GM18519 (cell line): Measurements from ENCODE around the gene RNF144B.
"Not testable (repeated sequence)": the region's sequence is repeated elsewhere in the genome, so short reads cannot be mapped to it uniquely, and the experiment has no call there.

Experiments
- ATAC-seq: cut with Tn5 transposase; IDR thresholded peaks from one replicate; pipeline ENCODE4 v1.9.1; 2021; ENCODE audit warnings: mild to moderate bottlenecking, moderate library complexity; ENCODE audit not compliant: unreplicated experiment, low FRiP score

Gene RNF144B

DNA sequence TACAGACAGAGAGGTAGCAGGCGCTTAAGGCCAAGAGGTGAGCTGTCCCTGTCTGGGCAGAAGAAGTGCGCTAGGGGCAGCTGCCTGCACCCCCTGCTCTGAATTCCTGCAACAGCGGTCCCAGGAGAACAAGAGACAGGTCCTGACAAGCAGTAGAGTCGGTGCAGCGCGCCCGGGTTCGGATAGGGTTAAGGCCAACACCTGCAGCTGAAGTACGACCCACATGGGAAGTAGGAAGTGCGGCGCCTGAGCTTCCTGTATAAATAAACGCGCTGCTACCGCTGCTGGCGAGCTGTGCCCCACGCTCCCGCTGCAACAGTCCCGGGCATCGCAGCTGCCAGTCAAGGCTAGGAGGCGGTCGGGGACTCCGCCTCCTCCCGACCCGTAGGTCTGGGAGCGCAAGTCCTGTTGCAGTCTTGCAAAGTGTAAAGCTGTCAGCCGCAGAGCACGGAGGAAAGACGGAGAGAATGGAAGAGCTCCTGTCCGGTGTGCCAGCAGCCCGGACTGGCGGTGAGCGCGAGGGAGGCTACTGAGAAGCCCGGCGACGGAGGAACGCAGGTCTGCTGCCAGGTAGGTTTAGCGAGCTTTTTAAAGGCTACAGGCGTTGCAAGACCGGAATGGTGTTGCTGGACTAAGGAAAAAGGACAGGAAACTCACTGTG lies at the start of gene RNF144B:
RNF144B (plus strand) TSS at position 290 of the 661 bp plus-strand sequence. CDS start 12,185 bp downstream, outside the sequence.
- peak; percentile 63 for ATAC-seq

DNA sequence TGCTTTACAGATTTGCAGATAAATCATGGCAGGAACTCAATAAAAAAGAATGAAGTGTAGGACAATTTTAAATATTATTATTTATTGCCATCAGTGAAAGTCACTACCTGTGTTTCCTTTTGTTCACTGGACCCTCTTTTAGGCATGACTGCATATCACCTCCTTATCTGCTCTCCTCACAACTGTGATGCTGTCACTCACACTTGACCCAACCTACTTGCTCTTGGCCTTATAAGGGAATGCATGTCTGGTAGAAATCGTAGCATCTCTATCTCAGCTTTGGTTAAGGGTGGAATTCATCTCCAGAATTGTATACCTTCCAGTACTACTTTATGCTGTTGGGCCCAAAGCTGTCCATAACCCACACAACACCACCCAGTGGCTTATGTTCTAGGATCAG lies 47.6 kb upstream of the RNF144B start:
- no peak for ATAC-seq

DNA sequence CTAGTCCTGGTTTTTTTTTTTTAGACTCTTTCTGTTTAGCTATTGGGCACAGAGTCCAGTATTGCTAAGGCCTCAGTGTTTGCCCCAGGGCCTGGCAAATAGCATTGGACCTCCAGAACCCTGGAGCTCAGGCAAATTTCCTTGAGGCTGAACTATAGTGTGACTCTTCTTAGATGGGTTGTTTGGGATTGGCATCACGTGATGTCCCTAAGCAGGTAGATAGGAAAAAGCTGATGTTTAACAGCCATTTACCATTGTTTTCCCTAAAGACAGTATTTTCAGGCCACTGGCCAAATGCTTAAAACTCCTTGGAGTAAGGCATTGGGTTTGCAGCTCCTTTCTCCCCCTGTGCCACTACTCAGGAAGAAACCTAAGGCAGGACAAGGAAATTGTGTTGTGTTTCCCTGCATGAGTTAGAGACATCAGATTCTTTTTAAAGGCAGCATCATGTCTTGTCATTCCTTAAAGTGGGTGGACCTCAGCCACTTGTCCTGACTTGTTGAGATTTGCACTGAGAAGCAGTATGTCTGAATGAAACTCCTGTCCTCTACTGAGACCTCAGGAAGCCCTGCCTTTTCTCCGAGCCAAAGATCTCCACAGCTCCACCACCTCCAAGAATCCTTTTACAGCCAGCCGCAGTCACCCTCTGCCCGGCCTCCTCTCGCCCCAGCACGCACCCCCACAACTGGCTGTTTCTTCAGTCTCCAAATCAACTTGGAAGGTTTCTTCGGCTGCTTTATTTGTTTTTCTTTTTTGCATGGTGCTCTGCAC lies 46.2 kb upstream of the RNF144B start:
- no peak for ATAC-seq

DNA sequence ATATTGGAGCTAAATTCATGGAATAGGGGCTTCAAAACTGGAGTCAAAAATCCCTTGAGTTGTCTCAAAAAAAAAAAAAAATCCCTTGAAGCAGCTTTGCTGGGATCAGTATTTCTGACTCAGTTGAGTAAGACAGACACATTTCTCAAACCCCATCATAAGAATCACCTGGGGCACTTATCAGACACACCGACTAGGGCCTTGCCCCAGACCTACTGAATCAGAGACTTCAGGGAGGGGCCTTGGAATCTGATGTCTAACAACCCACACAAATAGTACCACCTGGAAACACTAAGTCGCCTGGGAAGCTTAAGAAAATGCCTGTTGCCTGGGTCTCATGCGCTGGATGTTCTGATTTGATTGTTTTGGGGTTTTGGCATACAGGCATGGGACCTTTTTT lies 44.9 kb upstream of the RNF144B start:
- ATAC-seq, result no peak

DNA sequence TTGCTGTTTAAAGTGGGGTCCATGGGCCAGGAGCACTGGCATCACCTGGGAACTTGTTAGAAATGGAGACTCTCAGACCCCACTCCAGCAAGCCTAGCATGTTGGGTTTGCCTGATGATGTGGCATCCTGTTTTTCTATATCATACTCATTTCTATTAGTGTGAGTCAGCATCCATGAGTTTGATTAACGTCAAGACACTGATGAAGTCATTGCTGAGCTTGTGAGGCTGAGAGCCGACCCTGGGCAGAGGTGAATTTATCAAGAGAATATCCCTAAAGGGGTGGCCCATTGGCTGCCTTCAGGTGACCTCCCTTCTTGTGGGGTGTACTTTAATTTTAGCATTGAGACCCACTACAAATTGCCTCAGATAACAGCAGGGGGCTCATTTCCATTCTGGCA lies 43.4 kb upstream of the RNF144B start:
- no peak for ATAC-seq

DNA sequence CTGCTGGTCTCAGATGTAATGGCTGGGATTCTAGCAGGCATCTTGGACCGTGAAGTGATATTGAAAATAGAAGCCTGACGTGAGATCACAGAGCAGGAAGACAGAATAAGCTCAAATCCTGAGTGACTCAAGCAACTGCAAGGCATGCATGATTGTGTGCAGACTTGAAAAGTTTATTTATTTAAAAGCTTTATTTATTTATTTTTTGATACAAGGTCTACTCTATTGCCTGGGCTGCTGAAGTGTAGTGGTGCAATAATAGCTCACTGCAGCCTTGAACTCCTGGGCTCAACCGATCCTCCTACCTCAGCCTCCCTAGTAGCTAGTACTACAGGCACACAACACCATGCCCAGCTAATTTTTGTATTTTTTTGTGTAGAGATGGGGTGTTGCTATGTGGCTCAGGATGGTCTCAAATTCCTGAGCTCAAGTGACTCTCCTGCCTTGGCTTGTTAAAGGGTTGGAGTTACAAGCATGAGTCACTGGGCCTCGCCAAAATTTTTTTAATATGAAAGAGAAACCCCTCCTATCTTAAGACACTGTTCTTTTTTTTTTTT lies 40.1 kb upstream of the RNF144B start:
- no peak for ATAC-seq

DNA sequence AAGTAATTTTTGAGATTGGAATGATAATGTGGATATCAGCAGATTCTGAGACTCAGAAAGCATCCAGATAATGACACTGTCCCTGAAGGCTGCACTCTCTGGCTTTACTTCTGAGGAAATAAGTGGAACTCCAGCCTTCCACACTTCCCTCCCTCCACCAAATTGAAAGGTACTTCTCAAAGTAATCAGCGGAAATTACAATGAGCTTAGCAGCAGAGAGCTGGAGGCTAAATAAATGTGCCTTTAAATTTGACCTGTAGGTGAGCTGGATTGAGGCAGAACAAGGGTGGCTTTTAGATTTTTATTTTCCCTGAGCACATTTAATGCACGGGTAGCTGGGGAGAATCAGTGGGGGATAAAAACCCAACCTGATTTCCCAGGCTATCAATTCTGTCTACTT lies 39.3 kb upstream of the RNF144B start:
- no peak for ATAC-seq

DNA sequence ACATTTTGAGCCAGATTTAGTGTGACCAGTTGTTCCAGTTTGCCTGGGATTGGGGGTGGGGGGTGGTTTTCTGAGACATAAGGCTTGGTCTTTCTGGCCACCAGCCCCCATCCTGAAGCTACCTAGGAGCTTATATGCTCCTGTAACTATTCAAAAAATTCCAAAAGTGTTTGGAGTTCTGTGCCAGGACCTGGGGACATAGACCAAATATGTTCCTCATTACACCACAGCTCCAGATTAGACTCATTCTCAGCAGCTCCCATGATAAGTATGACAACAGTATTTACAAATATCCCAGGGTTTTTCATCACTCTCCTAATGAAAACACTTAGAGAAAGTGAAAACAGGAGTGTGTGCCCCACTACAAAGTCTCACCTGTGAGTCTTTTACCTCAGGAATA lies 37.8 kb upstream of the RNF144B start:
- no peak for ATAC-seq

- ATAC-seq, result no peak
These were observed 36.9 kb upstream of the RNF144B start for GRCh38 chr6:18350271-18350670.

- no peak for ATAC-seq
These were observed 36.4 kb upstream of the RNF144B start for GRCh38 chr6:18350712-18351111.

- ATAC-seq, result no peak
These were observed 35.1 kb upstream of the RNF144B start for GRCh38 chr6:18352001-18352400.

- ATAC-seq, result no peak
These were observed 34.3 kb upstream of the RNF144B start for GRCh38 chr6:18352842-18353241.

- no peak for ATAC-seq
These were observed 33.9 kb upstream of the RNF144B start for GRCh38 chr6:18353251-18353650.

DNA sequence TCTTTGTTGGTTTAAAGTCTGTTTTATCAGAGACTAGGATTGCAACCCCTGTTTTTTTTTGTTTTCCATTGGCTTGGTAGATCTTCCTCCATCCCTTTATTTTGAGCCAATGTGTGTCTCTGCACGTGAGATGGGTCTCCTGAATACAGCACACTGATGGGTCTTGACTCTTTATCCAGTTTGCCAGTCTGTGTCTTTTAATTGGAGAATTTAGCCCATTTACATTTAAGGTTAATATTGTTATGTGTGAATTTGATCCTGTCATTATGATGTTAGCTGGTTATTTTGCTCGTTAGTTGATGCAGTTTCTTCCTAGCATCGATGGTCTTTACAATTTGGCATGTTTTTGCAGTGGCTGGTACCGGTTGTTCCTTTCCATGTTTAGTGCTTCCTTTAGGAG lies 29.6 kb upstream of the RNF144B start:
- not testable (repeated sequence) for ATAC-seq

GRCh38 chr6:18359237-18359885 lies 27.8 kb upstream of the RNF144B start:
- peak; percentile 97 for ATAC-seq

DNA sequence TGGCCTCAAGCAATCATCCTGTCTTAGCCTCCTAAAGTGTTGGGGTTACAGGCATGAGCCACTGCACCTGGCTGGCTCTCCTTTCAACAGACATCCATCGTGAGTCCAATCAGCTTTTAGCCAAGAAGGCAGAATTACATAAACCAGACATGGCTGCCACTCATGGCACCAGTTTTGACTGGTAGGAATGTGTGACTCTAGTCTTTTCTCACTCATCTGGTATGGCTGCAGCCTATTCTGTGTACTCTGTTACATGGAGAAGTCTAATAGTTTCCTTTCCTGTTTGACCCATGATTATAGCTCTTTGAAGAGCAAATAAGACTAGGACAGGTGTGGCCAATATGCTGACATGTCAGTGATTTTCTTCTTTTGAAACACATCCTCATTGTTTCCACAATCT lies 27.0 kb upstream of the RNF144B start:
- ATAC-seq, result no peak

- no peak for ATAC-seq
These were observed 25.0 kb upstream of the RNF144B start for GRCh38 chr6:18362058-18362561.

DNA sequence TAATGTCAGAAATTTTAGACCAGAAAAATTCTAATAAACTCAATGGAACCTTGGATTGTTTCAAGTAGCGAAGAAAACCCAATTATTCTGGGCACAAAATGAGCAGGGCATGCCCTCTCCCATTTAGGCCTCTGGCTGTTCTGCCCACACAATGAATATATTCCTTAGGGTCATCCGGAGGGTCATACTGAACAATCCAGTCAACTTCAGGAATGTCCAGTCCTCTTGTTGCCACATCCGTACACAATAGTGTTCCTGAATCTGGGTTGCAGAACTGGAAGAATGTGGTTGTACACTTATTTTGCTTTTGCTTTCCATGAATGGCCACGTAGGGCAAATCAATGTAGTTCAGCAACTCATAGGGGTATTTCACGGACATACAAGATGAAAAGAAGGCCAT lies 23.4 kb upstream of the RNF144B start:
- ATAC-seq, result no peak

GRCh38 chr6:18364561-18364960 lies 22.6 kb upstream of the RNF144B start:
- not testable (repeated sequence) for ATAC-seq

- ATAC-seq, result no peak
These were observed 19.8 kb upstream of the RNF144B start for GRCh38 chr6:18367371-18367770.
